ENCODE measurements around the gene PPIE. TPM values are rescaled to one million over a fixed set of nuclear protein-coding genes. Genes with fewer than 3 reads are reported as not detected.
A peak's percentile ranks its signal among the peaks of the same experiment; 100 is the strongest.

PPIE gene
- total RNA-seq, 1 experiment from 2014 or later, result 45.8 TPM

DNA sequence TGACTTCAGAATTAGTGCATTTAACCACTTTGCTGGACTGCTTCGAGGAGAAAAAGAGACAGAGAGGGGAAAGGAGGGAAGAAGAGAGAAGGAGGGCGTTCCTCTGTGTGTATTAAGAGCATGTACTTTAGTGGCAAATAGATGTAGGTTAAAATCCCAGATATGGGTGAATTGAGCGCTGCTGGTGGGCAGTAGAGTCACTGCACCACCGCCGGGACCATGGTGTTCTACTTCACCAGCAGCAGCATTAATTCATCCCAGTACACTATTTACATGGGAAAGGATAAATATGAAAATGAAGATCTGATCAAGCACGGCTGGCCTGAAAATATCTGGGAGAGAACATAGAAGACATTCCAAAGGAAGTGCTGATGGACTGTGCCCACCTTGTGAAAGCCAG, 20.9 kb upstream of the PPIE start:
- ChIA-PET CTCF (interaction anchor here (0.6 to 1.5 kb wide), 2 partner anchors 112 to 125 kb away, joined by 5 to 7 read pairs; no protein-coding TSS in a partner anchor), POLR2A (interaction anchor here (1.0 kb wide), 1 partner anchor 111 kb away, joined by 3 read pairs; no protein-coding TSS in a partner anchor)
- no peak for DNase-seq (ENCODE audit: unreplicated experiment)
- Mint-ChIP-seq H3K27ac (ENCODE audit: low read depth, unreplicated experiment) (no peak overlapping the region), H3K36me3 (ENCODE audit: insufficient read depth, unreplicated experiment) (no peaks in the 10 kb centered on the region), H3K4me3 (ENCODE audit: unreplicated experiment) (no peak overlapping the region), H3K4me1 (ENCODE audit: insufficient read depth, unreplicated experiment) (no peaks in the 10 kb centered on the region), H3K9me3 (ENCODE audit: unreplicated experiment) (no peaks in the 10 kb centered on the region), H3K27me3 (ENCODE audit: insufficient read depth, unreplicated experiment) (peaks cover 28% of the 10 kb centered on the region)
- TF ChIP-seq, protein P1, sequence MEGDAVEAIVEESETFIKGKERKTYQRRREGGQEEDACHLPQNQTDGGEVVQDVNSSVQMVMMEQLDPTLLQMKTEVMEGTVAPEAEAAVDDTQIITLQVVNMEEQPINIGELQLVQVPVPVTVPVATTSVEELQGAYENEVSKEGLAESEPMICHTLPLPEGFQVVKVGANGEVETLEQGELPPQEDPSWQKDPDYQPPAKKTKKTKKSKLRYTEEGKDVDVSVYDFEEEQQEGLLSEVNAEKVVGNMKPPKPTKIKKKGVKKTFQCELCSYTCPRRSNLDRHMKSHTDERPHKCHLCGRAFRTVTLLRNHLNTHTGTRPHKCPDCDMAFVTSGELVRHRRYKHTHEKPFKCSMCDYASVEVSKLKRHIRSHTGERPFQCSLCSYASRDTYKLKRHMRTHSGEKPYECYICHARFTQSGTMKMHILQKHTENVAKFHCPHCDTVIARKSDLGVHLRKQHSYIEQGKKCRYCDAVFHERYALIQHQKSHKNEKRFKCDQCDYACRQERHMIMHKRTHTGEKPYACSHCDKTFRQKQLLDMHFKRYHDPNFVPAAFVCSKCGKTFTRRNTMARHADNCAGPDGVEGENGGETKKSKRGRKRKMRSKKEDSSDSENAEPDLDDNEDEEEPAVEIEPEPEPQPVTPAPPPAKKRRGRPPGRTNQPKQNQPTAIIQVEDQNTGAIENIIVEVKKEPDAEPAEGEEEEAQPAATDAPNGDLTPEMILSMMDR (IDR thresholded peaks at IDR 0.05; ENCODE audit: unreplicated experiment), result no peak
- no TSS peak for BruUV-seq (replicated peaks)
- intact Hi-C loops (cut with micrococcal nuclease), result no loop called here

DNA sequence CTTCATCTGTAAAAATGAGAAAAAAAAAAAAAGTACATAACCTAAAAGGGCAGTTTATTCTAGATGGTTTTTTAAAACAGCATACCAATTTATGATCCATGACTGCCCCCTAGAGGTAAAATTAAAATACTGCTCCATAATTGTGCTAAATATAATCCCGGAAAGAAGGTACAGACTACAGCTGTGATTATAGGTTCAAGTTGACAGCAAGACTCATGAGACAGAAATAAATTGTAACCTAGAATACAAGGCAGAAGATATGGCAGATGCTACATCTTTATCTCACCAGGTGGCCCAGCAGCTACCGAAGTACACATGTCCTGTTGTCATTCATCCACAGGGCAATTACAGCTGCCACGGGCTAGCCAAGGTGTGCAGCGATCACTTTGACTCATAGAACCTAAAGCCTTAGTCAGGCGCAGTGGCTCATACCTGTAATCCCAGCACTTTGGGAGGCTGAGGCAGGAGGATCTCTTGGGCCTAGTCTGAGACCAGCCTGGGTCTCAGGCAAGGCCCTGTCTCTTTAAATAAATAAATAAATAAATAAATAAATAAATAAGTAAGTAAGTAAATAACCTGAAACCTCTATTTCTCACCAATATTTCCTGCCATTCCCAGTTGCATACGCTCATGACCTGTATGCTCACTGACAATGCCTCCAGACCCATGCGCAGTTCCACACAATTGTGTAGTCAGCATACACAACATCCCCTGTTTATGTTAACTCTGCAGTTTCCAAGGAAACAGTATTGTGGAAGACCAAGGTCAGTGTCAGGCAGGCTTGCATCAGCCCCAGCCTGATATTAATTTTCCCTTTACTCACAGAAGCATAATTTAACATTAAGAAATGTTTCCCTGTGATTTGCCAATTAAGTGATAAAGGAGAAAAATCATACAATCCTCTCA, 18.3 kb upstream of the PPIE start:
- Mint-ChIP-seq H3K27ac (ENCODE audit: low read depth, unreplicated experiment) (no peak overlapping the region), H3K27me3 (ENCODE audit: insufficient read depth, unreplicated experiment) (peaks cover 39% of the 10 kb centered on the region), H3K36me3 (ENCODE audit: insufficient read depth, unreplicated experiment) (no peaks in the 10 kb centered on the region), H3K4me1 (ENCODE audit: insufficient read depth, unreplicated experiment) (no peaks in the 10 kb centered on the region), H3K9me3 (ENCODE audit: unreplicated experiment) (no peaks in the 10 kb centered on the region), H3K4me3 (ENCODE audit: unreplicated experiment) (no peak overlapping the region)
- intact Hi-C loops (cut with micrococcal nuclease), result loop anchor here (1.0 to 10.0 kb wide), 4 partner anchors 68 to 622 kb away; no protein-coding TSS in a partner anchor
- DNase-seq (ENCODE audit: unreplicated experiment), result peak; percentile 76
- TF ChIP-seq, protein P1 (IDR thresholded peaks at IDR 0.05; ENCODE audit: unreplicated experiment), result peak; percentile 50
- CTCF ChIA-PET, result interaction anchor here (0.6 to 2.2 kb wide), 21 partner anchors 9 to 1849 kb away, joined by 3 to 23 read pairs (median 3); partner anchors contain the start of gene PPIE
- POLR2A ChIA-PET, result interaction anchor here (0.6 to 1.5 kb wide), 4 partner anchors 18 to 336 kb away, joined by 3 to 10 read pairs (median 4); partner anchors contain the start of gene PPIE
- BruUV-seq (replicated peaks), result no TSS peak

GRCh38 chr1:39721664-39722063, 17.0 kb upstream of the PPIE start:
- Mint-ChIP-seq H3K27me3 (ENCODE audit: insufficient read depth, unreplicated experiment) (peaks cover 43% of the 10 kb centered on the region), H3K9me3 (ENCODE audit: unreplicated experiment) (no peaks in the 10 kb centered on the region), H3K27ac (ENCODE audit: low read depth, unreplicated experiment) (no peak overlapping the region), H3K4me3 (ENCODE audit: unreplicated experiment) (no peak overlapping the region), H3K4me1 (ENCODE audit: insufficient read depth, unreplicated experiment) (no peaks in the 10 kb centered on the region), H3K36me3 (ENCODE audit: insufficient read depth, unreplicated experiment) (no peaks in the 10 kb centered on the region)
- TF ChIP-seq, protein P1 (IDR thresholded peaks at IDR 0.05; ENCODE audit: unreplicated experiment), result no peak
- intact Hi-C loops (cut with micrococcal nuclease), result loop anchor here (5.0 to 10.0 kb wide), 2 partner anchors 69 to 83 kb away; no protein-coding TSS in a partner anchor
- no TSS peak for BruUV-seq (replicated peaks)
- no peak for DNase-seq (ENCODE audit: unreplicated experiment)
- ChIA-PET CTCF (interaction anchor here (2.2 kb wide), 1 partner anchor 116 kb away, joined by 23 read pairs; no protein-coding TSS in a partner anchor), POLR2A (no interaction called here)

DNA sequence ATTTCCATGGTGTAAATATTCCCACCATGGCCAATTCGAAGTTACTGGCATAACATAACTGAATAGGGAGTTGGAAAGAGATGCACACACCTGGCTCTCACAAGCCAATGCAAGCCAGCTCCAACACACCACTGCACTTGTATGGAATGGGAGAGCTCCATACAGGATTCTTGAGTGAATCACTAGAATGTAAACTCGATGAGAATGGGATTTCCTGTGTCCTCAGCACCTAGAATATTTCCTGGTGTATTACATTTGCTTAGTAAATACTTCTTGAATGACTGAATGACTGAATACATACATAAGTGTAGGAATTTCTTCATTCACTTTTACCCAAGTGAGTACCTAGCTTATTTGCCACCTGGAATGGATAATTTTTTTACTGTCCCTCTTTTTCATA, 16.2 kb upstream of the PPIE start:
- peaks cover 43% of the 10 kb centered on the region for H3K27me3 Mint-ChIP-seq (ENCODE audit: insufficient read depth, unreplicated experiment)
- CTCF ChIA-PET, result interaction anchor here (0.6 to 1.0 kb wide), 3 partner anchors 116 to 155 kb away, joined by 3 to 4 read pairs (median 4); no protein-coding TSS in a partner anchor
- no peak overlapping the region for H3K4me3 Mint-ChIP-seq (ENCODE audit: unreplicated experiment)
- TF ChIP-seq, protein P1 (IDR thresholded peaks at IDR 0.05; ENCODE audit: unreplicated experiment), result no peak
- POLR2A ChIA-PET, result interaction anchor here (0.9 kb wide), 1 partner anchor 146 kb away, joined by 3 read pairs; the partner anchor contains the start of gene PABPC4
- DNase-seq (ENCODE audit: unreplicated experiment), result no peak
- H3K4me1 Mint-ChIP-seq (ENCODE audit: insufficient read depth, unreplicated experiment), result no peaks in the 10 kb centered on the region
- no peak overlapping the region for H3K27ac Mint-ChIP-seq (ENCODE audit: low read depth, unreplicated experiment)
- no peaks in the 10 kb centered on the region for H3K36me3 Mint-ChIP-seq (ENCODE audit: insufficient read depth, unreplicated experiment)
- BruUV-seq (replicated peaks), result no TSS peak
- intact Hi-C loops (cut with micrococcal nuclease), result loop anchor here (5.0 to 10.0 kb wide), 2 partner anchors 70 to 82 kb away; no protein-coding TSS in a partner anchor
- no peaks in the 10 kb centered on the region for H3K9me3 Mint-ChIP-seq (ENCODE audit: unreplicated experiment)

Data from MCF 10A (cell line).